ENCODE results near the gene POLR2L. TPM values are rescaled to one million over a fixed set of nuclear protein-coding genes. Genes with fewer than 3 reads are reported as not detected.
A peak's percentile ranks its signal among the peaks of the same experiment; 100 is the strongest.

POLR2L gene
- total RNA-seq, 1 experiment from 2014 or later, result 113 TPM

DNA sequence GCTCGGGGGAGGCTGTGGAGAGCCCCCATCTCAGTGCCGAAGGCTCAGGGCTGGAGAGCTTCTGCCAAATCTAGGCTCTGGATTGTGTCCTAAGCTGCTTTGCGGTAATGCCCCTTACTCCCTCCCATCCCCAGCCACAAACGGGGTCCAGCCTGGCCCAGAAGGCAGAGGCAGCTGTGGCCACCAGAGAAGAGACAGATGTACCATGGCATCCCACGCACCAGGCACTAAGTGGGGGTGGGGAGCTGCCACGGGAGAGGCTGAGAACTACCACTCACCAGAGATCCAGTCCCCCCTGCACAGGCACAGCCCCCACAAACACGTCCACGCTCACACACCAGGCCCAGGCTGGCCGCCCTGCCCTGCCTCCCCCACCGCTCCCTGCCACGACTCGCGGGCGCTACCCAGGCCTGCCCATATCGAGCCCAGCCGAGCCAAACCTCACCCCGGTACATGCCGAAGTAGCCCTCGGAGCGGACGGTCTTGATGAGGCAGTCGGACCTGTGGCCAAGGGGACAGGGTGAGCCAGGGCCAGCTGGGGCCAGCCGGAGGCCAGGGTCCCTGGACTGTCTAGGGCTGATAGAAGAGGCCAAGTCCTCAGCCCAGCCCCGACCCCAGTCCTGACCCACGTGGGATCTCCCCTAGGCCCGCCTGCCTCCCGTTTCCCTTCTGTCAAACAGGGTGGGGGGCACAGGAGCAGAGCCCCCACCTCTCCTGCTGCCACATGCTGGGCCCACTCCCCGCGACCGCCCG is 48.1 kb downstream of the POLR2L start:
- Histone ChIP-seq H4K20me1 (ENCODE audit: insufficient read depth, low read depth, low read length) (peaks cover 13% of the 10 kb centered on the region; the same call in 1 of the 2 replicates), H3K4me3 (ENCODE audit: low read length) (no peak overlapping the region; the same call in 1 of the 2 replicates), H2AFZ (ENCODE audit: low read length) (no peak overlapping the region), H3K9me3 (ENCODE audit: low read length) (no peaks in the 10 kb centered on the region), H3K9me2 (replicated peaks; ENCODE audit: insufficient read depth, low read length) (no peaks in the 10 kb centered on the region), H3K4me1 (ENCODE audit: low read length) (peaks cover 40% of the 10 kb centered on the region), H3K27me3 (ENCODE audit: low read length) (no peaks in the 10 kb centered on the region), H3K36me3 (ENCODE audit: insufficient read depth, low read length) (no peaks in the 10 kb centered on the region), H3K4me2 (ENCODE audit: low read depth, low read length, poor library complexity, severe bottlenecking) (peak overlapping the region; percentile 97), H3K79me2 (ENCODE audit: low read length) (peaks cover 30% of the 10 kb centered on the region), H3K27ac (ENCODE audit: low read length) (no peak overlapping the region), H3K9ac (ENCODE audit: low read length) (no peak overlapping the region)
- DNase-seq, result no peak

GRCh38 chr11:793556-793955 is 48.8 kb downstream of the POLR2L start:
- no peak overlapping the region for H2AFZ ChIP-seq (ENCODE audit: low read length)
- no peak overlapping the region for H3K4me3 ChIP-seq (ENCODE audit: low read length)
- H3K9me2 ChIP-seq (replicated peaks; ENCODE audit: insufficient read depth, low read length), result no peaks in the 10 kb centered on the region
- H3K9me3 ChIP-seq (ENCODE audit: low read length), result no peaks in the 10 kb centered on the region
- H3K27me3 ChIP-seq (ENCODE audit: low read length), result no peaks in the 10 kb centered on the region
- H4K20me1 ChIP-seq (ENCODE audit: insufficient read depth, low read depth, low read length), result peaks cover 16% of the 10 kb centered on the region; the same call in 1 of the 2 replicates
- peaks cover 46% of the 10 kb centered on the region for H3K4me1 ChIP-seq (ENCODE audit: low read length)
- H3K79me2 ChIP-seq (ENCODE audit: low read length), result peaks cover 36% of the 10 kb centered on the region
- no peak overlapping the region for H3K9ac ChIP-seq (ENCODE audit: low read length)
- no peak overlapping the region for H3K27ac ChIP-seq (ENCODE audit: low read length)
- no peaks in the 10 kb centered on the region for H3K36me3 ChIP-seq (ENCODE audit: insufficient read depth, low read length)
- no peak overlapping the region for H3K4me2 ChIP-seq (ENCODE audit: low read depth, low read length, poor library complexity, severe bottlenecking)
- no peak for DNase-seq

GRCh38 chr11:792873-793272 is 49.5 kb downstream of the POLR2L start:
- Histone ChIP-seq H3K9me3 (ENCODE audit: low read length) (no peaks in the 10 kb centered on the region), H3K4me3 (ENCODE audit: low read length) (no peak overlapping the region), H3K4me1 (ENCODE audit: low read length) (peaks cover 53% of the 10 kb centered on the region), H2AFZ (ENCODE audit: low read length) (no peak overlapping the region), H3K36me3 (ENCODE audit: insufficient read depth, low read length) (0 out of 2 replicates have a peak, but pooled peaks cover under 1% of the 10 kb centered on the region), H3K9me2 (replicated peaks; ENCODE audit: insufficient read depth, low read length) (no peaks in the 10 kb centered on the region), H3K79me2 (ENCODE audit: low read length) (peaks cover 42% of the 10 kb centered on the region), H4K20me1 (ENCODE audit: insufficient read depth, low read depth, low read length) (peaks cover 18% of the 10 kb centered on the region; the same call in 1 of the 2 replicates), H3K27me3 (ENCODE audit: low read length) (no peaks in the 10 kb centered on the region), H3K9ac (ENCODE audit: low read length) (no peak overlapping the region), H3K4me2 (ENCODE audit: low read depth, low read length, poor library complexity, severe bottlenecking) (no peak overlapping the region), H3K27ac (ENCODE audit: low read length) (no peak overlapping the region)
- DNase-seq, result no peak

DNA sequence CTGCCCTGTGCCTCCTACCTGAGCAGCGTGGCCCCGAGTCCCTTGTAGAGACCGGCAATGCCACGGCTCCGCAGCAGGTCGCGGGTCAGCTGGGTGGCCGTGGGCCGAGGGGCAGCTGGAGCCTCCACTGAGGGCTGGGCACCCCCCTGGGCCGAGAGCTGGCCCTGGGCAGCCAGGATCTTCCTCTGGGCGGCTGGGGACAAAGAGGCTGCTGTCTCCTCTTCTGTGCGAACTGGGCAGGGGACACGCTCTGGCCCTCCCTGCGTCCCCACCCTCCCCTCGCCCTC is 49.9 kb downstream of the POLR2L start:
- H4K20me1 ChIP-seq (ENCODE audit: insufficient read depth, low read depth, low read length), result peaks cover 18% of the 10 kb centered on the region; the same call in 1 of the 2 replicates

GRCh38 chr11:791658-792534 is 50.4 kb downstream of the POLR2L start:
- no peak for DNase-seq
- H3K27me3 ChIP-seq (ENCODE audit: low read length), result no peaks in the 10 kb centered on the region

More for the DNA sequence above, 49.9 kb downstream of the POLR2L start:
- Histone ChIP-seq H3K9ac (ENCODE audit: low read length) (no peak overlapping the region), H3K27ac (ENCODE audit: low read length) (no peak overlapping the region), H3K79me2 (ENCODE audit: low read length) (peaks cover 42% of the 10 kb centered on the region), H3K36me3 (ENCODE audit: insufficient read depth, low read length) (0 out of 2 replicates have a peak, but pooled peaks cover 3% of the 10 kb centered on the region), H3K4me1 (ENCODE audit: low read length) (peaks cover 57% of the 10 kb centered on the region), H3K27me3 (ENCODE audit: low read length) (no peaks in the 10 kb centered on the region), H3K9me3 (ENCODE audit: low read length) (no peaks in the 10 kb centered on the region), H3K4me3 (ENCODE audit: low read length) (no peak overlapping the region), H3K9me2 (replicated peaks; ENCODE audit: insufficient read depth, low read length) (no peaks in the 10 kb centered on the region), H3K4me2 (ENCODE audit: low read depth, low read length, poor library complexity, severe bottlenecking) (no peak overlapping the region), H2AFZ (ENCODE audit: low read length) (no peak overlapping the region)
- no peak for DNase-seq

DNA sequence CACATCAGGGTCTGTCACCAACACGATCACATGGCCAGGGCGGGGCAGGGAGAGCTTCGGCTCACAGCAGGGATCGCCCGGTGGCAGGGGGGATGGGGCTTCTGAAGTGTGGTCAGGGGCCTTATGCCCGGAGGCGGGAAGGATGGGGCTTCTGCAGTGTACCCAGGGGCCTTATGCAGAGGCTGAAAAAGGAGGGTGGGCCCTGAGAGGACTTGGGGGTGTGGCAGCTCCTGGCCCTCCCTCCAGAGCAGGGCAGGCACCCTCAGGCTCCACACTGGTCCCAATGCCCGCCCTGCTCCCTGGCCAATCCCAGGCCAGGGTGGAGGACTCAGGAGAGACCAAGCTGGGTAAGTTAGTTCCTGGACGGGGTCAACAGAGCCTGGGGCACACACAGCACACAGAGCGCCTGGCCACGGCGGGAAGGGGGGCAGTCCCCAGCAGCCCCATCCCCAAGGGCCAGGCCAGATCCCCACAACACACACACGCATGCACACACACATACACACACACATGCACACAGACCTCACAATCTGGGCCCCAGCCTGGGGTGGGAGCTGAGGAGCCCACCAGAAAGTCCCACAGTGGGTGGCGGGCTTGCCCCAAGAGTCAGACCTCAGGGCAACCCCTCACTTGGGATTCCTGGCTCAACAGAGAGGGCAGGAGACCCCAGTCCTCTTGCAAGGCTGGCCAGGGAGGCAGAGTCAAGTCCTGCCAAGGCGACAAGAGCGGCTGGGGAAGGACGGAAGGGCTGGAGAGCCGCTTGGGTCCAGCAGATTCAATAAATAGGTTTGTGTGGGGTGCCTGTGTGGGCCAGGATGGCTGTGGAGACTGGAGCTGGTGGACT is 51.4 kb downstream of the POLR2L start:
- Histone ChIP-seq H3K9me3 (ENCODE audit: low read length) (no peaks in the 10 kb centered on the region), H3K9ac (ENCODE audit: low read length) (peak overlapping the region; percentile 90), H2AFZ (ENCODE audit: low read length) (no peak overlapping the region), H3K36me3 (ENCODE audit: insufficient read depth, low read length) (0 out of 2 replicates have a peak, but pooled peaks cover 3% of the 10 kb centered on the region), H3K4me3 (ENCODE audit: low read length) (peak overlapping the region; percentile 83; the same call in 1 of the 2 replicates), H4K20me1 (ENCODE audit: insufficient read depth, low read depth, low read length) (peaks cover 15% of the 10 kb centered on the region; the same call in 1 of the 2 replicates), H3K4me1 (ENCODE audit: low read length) (peaks cover 62% of the 10 kb centered on the region), H3K27me3 (ENCODE audit: low read length) (no peaks in the 10 kb centered on the region), H3K79me2 (ENCODE audit: low read length) (peaks cover 32% of the 10 kb centered on the region), H3K27ac (ENCODE audit: low read length) (peak overlapping the region; percentile 81), H3K4me2 (ENCODE audit: low read depth, low read length, poor library complexity, severe bottlenecking) (peak overlapping the region; percentile 86), H3K9me2 (replicated peaks; ENCODE audit: insufficient read depth, low read length) (no peaks in the 10 kb centered on the region)
- peak; percentile 88 for DNase-seq

More at GRCh38 chr11:791658-792534, 50.4 kb downstream of the POLR2L start:
- no peaks in the 10 kb centered on the region for H3K9me3 ChIP-seq (ENCODE audit: low read length)
- H3K9ac ChIP-seq (ENCODE audit: low read length), result no peak overlapping the region
- peaks cover 16% of the 10 kb centered on the region; the same call in 1 of the 2 replicates for H4K20me1 ChIP-seq (ENCODE audit: insufficient read depth, low read depth, low read length)
- H3K79me2 ChIP-seq (ENCODE audit: low read length), result peaks cover 40% of the 10 kb centered on the region
- H2AFZ ChIP-seq (ENCODE audit: low read length), result no peak overlapping the region
- H3K4me3 ChIP-seq (ENCODE audit: low read length), result no peak overlapping the region
- no peak overlapping the region for H3K4me2 ChIP-seq (ENCODE audit: low read depth, low read length, poor library complexity, severe bottlenecking)
- peaks cover 61% of the 10 kb centered on the region for H3K4me1 ChIP-seq (ENCODE audit: low read length)
- H3K9me2 ChIP-seq (replicated peaks; ENCODE audit: insufficient read depth, low read length), result no peaks in the 10 kb centered on the region
- 0 out of 2 replicates have a peak, but pooled peaks cover 3% of the 10 kb centered on the region for H3K36me3 ChIP-seq (ENCODE audit: insufficient read depth, low read length)
- no peak overlapping the region for H3K27ac ChIP-seq (ENCODE audit: low read length)

GRCh38 chr11:789943-790342 is 52.4 kb downstream of the POLR2L start, which contains the start of gene CEND1:
CEND1 (minus strand) TSS chr11:790090; CDS start chr11:788576, 1,514 bp downstream.
- Histone ChIP-seq H3K9ac (ENCODE audit: low read length) (peak within 1 kb of the TSS; percentile 90), H3K36me3 (ENCODE audit: insufficient read depth, low read length) (0 out of 2 replicates have a peak, but pooled peaks cover 3% of the 10 kb centered on the region), H3K9me2 (replicated peaks; ENCODE audit: insufficient read depth, low read length) (no peaks in the 10 kb centered on the region), H2AFZ (ENCODE audit: low read length) (no peak within 1 kb of the TSS), H3K27ac (ENCODE audit: low read length) (peak within 1 kb of the TSS; percentile 81), H3K4me3 (ENCODE audit: low read length) (peak within 1 kb of the TSS; percentile 83), H3K79me2 (ENCODE audit: low read length) (peaks cover 26% of the 10 kb centered on the region), H3K4me1 (ENCODE audit: low read length) (peaks cover 57% of the 10 kb centered on the region), H4K20me1 (ENCODE audit: insufficient read depth, low read depth, low read length) (peaks cover 12% of the 10 kb centered on the region; the same call in 1 of the 2 replicates), H3K4me2 (ENCODE audit: low read depth, low read length, poor library complexity, severe bottlenecking) (peak within 1 kb of the TSS; percentile 86), H3K27me3 (ENCODE audit: low read length) (no peaks in the 10 kb centered on the region), H3K9me3 (ENCODE audit: low read length) (no peaks in the 10 kb centered on the region)
- peak; percentile 93 for DNase-seq

Data from Karpas-422 (cell line).